COR-L47 (cell line): ENCODE data around the gene PPP1R12C.

Source experiments
- DNase-seq: peaks from one replicate; lab custom pipeline; 2025; lab: John Stamatoyannopoulos, UW

Gene PPP1R12C

DNA sequence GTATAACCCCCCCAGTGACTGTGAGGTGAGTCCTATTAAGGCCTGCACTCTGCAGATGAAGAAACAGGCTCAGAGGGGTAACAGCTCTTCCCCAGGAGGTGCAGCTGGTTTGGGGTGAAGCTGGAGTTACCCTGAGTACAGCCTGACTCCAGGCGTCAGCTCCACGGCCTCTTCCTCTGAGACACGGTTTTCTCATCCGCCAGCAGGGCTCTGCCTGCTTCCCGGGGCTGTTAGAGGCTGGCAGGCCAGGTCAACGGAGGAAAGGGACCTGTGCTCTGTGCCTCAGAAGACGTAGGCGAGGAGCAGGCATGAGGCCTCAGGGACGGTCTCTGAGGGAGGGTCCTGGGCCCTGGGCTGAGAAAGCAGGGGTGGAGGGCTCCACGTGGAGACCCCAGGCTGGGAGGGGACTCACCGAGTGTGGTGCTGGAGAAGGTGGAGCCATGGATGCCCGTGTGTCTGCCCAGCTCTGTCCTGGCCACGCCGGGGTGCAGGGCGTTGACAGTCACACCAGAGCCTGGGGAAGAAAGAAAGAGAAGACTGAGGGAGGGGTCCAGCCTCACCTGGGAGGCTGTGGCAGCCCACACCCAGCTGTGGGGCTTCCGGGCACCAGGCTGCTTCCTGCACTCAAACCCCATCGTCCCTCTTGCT, 70.3 kb downstream of the PPP1R12C start:
- no peak for DNase-seq

DNA sequence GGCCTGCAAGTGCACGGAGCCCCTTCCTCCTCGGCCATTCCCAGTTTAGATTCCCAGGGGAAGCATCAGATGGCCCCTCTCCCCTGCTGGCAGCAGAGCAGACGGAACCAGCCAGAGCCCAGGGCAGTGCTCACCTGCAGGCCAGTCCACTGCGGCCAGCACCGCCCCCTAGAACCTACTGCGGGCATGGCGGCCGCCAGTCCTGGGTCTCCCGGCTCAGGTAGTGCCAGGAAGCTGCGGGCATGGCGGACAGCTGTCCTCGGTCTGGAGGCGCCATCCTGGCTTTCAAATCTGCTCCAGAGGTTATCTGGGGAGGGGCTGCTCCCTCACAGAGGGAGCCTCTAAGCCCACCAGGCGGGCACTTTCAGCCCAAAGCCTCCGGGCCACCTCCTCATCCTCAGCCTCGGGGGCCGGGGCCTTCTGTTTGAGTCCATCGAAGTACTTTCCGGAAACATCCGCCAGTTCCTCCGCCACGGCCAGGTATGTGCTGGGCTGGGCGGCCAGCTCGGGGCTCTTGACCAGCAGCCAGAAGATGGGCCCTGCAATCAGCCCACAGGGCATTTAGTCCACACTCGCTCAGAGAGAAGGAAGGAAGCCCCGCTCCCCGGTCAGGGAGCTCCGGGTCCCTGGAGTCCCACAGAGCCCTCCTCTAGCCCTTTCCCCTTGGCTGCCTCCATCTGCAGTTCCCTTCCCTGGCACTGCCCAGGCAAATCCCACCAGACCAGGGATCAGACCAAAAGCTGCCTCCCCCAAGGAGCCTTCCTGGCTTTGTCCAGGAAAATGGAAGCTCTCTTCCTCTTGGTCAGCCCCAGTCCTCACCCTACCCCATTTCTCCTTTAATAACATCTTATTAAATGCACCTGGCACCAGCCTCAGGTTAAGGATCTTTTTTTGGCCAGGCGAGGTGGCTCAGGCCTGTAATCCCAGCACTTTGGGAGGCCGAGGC, 72.4 kb downstream of the PPP1R12C start:
- no peak for DNase-seq

- DNase-seq = no peak
These were observed 73.2 kb downstream of the PPP1R12C start for GRCh38 chr19:55044286-55044685.

DNA sequence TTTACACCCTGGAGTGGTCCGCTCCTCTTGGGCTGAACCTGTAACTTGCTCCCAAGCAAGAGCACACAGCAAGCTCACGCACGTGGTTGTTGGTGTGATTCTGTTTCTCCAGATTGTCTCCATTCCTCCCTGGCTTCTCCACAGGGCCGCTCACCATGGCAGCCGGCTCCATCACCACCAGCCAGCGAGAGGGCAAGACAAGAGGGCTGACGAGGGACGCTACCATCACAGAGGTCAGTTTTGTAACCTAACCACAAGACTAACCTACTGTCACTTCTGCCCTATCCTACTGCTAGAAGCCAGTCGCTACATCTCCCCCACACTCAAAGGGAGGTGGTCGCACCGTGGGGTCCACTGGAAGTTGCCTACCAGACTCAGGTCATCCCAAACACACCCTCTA, 74.7 kb downstream of the PPP1R12C start:
- DNase-seq = no peak

GRCh38 chr19:55042344-55042678, 75.1 kb downstream of the PPP1R12C start:
- no peak for DNase-seq

GRCh38 chr19:55041627-55042343, 75.7 kb downstream of the PPP1R12C start:
- DNase-seq = no peak

DNA sequence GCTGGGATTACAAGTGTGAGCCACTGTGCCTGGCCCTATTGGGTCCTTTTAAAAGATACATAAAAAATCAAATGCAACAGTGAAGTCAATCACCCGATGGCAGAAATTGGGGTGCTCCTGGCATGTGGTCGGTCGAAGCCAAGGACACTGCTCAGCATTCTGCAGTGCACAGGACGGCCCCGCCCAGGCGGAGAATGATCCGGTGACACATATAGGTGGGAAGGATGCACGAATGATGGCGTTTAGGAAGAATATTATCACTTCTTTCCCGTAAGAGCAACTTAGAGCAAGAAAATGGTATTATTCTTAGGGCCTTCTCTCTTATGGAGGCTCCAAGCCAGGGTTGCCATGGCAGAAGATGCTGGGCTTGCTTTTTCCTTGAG, 76.2 kb downstream of the PPP1R12C start:
- DNase-seq = no peak
